ENCODE data around the gene PTPRD.

PTPRD gene

GRCh38 chr9:9847750-9848149 is 765.1 kb downstream of the PTPRD start:
- no peak for DNase-seq

GRCh38 chr9:9846557-9846956 is 766.2 kb downstream of the PTPRD start:
- no peak for DNase-seq

- no peak for DNase-seq
These were observed 792.4 kb downstream of the PTPRD start for GRCh38 chr9:9820436-9820835.

GRCh38 chr9:9819886-9820285 is 792.9 kb downstream of the PTPRD start:
- no peak for DNase-seq

- DNase-seq = no peak
These were observed 795.6 kb downstream of the PTPRD start for GRCh38 chr9:9817176-9817575.

- DNase-seq = no peak
These were observed 808.7 kb downstream of the PTPRD start for GRCh38 chr9:9804109-9804508.

GRCh38 chr9:9799287-9799686 is 813.5 kb downstream of the PTPRD start:
- DNase-seq = no peak

GRCh38 chr9:9792144-9792857 is 820.5 kb downstream of the PTPRD start:
- no peak for DNase-seq

GRCh38 chr9:9791611-9792010 is 821.2 kb downstream of the PTPRD start:
- peak; percentile 6 for DNase-seq

- peak; percentile 57 for DNase-seq
These were observed 822.5 kb downstream of the PTPRD start for GRCh38 chr9:9790216-9790872.

- peak; percentile 4 for DNase-seq
These were observed 829.1 kb downstream of the PTPRD start for GRCh38 chr9:9783711-9784110.

- DNase-seq = no peak
These were observed 829.6 kb downstream of the PTPRD start for GRCh38 chr9:9783211-9783610.

- no peak for DNase-seq
These were observed 834.5 kb downstream of the PTPRD start for GRCh38 chr9:9778293-9778692.

- no peak for DNase-seq
These were observed 838.3 kb downstream of the PTPRD start for GRCh38 chr9:9774471-9774870.

GRCh38 chr9:9771314-9771713 is 841.5 kb downstream of the PTPRD start:
- no peak for DNase-seq

GRCh38 chr9:9764821-9765220 is 848.0 kb downstream of the PTPRD start:
- DNase-seq = no peak

GRCh38 chr9:9754186-9754585 is 858.6 kb downstream of the PTPRD start:
- DNase-seq = no peak

- DNase-seq = no peak
These were observed 859.5 kb downstream of the PTPRD start for GRCh38 chr9:9753266-9753665.

- DNase-seq = no peak
These were observed 860.1 kb downstream of the PTPRD start for GRCh38 chr9:9752722-9753121.

GRCh38 chr9:9751996-9752395 is 860.8 kb downstream of the PTPRD start:
- no peak for DNase-seq

GRCh38 chr9:9750719-9751118 is 862.1 kb downstream of the PTPRD start:
- DNase-seq = no peak

GRCh38 chr9:9749591-9749990 is 863.2 kb downstream of the PTPRD start:
- no peak for DNase-seq

- DNase-seq = no peak
These were observed 865.0 kb downstream of the PTPRD start for GRCh38 chr9:9747787-9748186.

- no peak for DNase-seq
These were observed 866.0 kb downstream of the PTPRD start for GRCh38 chr9:9746826-9747225.

GRCh38 chr9:9743822-9744221 is 869.0 kb downstream of the PTPRD start:
- DNase-seq = no peak
